H1 (cell line): ENCODE data around the gene WNT7A. TPM values are rescaled to one million over a fixed set of nuclear protein-coding genes. Genes with fewer than 3 reads are reported as not detected.

Experiments
- EP300 ChIP-seq, 2 experiments: IDR thresholded peaks; 1 replicate in 1 of 2; 2 replicates in 1 of 2; pipeline ENCODE4 v1.6.1; 2011 to 2012; ENCODE audit warnings: low read depth in 2 of 2, low read length in 2 of 2, mild to moderate bottlenecking in 2 of 2, borderline replicate concordance in 1 of 2, inconsistent platforms in 1 of 2, moderate library complexity in 1 of 2
- polyA plus RNA-seq, 7 experiments: library from polyadenylated mRNA; depleted of rRNA in 3 of 7; stranded (reverse) in 5 of 7; unstranded in 2 of 7; fragments of >200 nt in 5 of 7; fragments of 200-250 nt in 2 of 7; gene quantifications; 1 replicate in 5 of 7; 2 replicates in 1 of 7; 4 replicates in 1 of 7; pipeline versions ENCODE4 v1.2.1 to v1.2.3, GENCODE V29; 2011 to 2013; ENCODE audit warnings: missing spikeins in 2 of 7, mixed read lengths in 2 of 7
- total RNA-seq: library from RNA; stranded (reverse); fragmentation: NEBNext Ultra II Directional; extraction: Animal tissue kit (Norgen Biotek cat#: 25700); gene quantifications from 2 replicates; pipeline ENCODE4 v1.2.1, GENCODE V29; 2021

The WNT7A gene
- total and polyA plus RNA-seq, 2 of the 8 experiments (the other 6 are each of a cell fraction or from before 2014, with no cell fraction given), result 0.02 TPM; not detected in 1

- no peak for TF ChIP-seq EP300 (IDR thresholded peaks at IDR 0.05; ENCODE audit: borderline replicate concordance in 1 of 2, low read depth in 2 of 2, low read length in 2 of 2)
These were observed 55.2 kb downstream of the WNT7A start (continued) for GRCh38 chr3:13824521-13825310.
